Measurements from ENCODE around the gene SP140. TPM values are rescaled to one million over a fixed set of nuclear protein-coding genes. Genes with fewer than 3 reads are reported as not detected.
"Not testable (repeated sequence)": the region's sequence is repeated elsewhere in the genome, so short reads cannot be mapped to it uniquely, and the experiment has no call there.

SP140 gene
- total and polyA plus RNA-seq, 8 donors: 0.12 to 1.5 (median 0.34) TPM

GRCh38 chr2:230250231-230250630, 24.7 kb downstream of the SP140 start:
- H3K9me3 ChIP-seq: no peaks in the 10 kb centered on the region
- TF ChIP-seq, protein P1, sequence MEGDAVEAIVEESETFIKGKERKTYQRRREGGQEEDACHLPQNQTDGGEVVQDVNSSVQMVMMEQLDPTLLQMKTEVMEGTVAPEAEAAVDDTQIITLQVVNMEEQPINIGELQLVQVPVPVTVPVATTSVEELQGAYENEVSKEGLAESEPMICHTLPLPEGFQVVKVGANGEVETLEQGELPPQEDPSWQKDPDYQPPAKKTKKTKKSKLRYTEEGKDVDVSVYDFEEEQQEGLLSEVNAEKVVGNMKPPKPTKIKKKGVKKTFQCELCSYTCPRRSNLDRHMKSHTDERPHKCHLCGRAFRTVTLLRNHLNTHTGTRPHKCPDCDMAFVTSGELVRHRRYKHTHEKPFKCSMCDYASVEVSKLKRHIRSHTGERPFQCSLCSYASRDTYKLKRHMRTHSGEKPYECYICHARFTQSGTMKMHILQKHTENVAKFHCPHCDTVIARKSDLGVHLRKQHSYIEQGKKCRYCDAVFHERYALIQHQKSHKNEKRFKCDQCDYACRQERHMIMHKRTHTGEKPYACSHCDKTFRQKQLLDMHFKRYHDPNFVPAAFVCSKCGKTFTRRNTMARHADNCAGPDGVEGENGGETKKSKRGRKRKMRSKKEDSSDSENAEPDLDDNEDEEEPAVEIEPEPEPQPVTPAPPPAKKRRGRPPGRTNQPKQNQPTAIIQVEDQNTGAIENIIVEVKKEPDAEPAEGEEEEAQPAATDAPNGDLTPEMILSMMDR (IDR thresholded peaks at IDR 0.05): no peak
- H3K36me3 ChIP-seq: no peaks in the 10 kb centered on the region
- no peaks in the 10 kb centered on the region for H3K27me3 ChIP-seq
- H3K4me1 ChIP-seq: no peaks in the 10 kb centered on the region
- ATAC-seq (no peak), FAIRE-seq (no peak), DNase-seq (no peak)
- no peak overlapping the region for H3K27ac ChIP-seq
- 81 to 86% methylated on average over 2 of the region's 2 CpGs for WGBS, 2 donors
- intact Hi-C loops (cut with DNase I): no loop called here
- no peak overlapping the region for H3K4me3 ChIP-seq

- Histone ChIP-seq H3K27me3 (no peaks in the 10 kb centered on the region), H3K4me3 (no peak overlapping the region), H3K36me3 (no peaks in the 10 kb centered on the region), H3K4me1 (no peaks in the 10 kb centered on the region), H3K27ac (no peak overlapping the region), H3K9me3 (no peaks in the 10 kb centered on the region)
- 73 to 79% methylated on average over 4 of the region's 4 CpGs for WGBS, 2 donors
- TF ChIP-seq, protein P1 (IDR thresholded peaks at IDR 0.05): no peak
- intact Hi-C loops (cut with DNase I): no loop called here
- FAIRE-seq (no peak), DNase-seq (no peak), ATAC-seq (no peak)
Observed at GRCh38 chr2:230254152-230254881, 28.8 kb downstream of the SP140 start.

DNA sequence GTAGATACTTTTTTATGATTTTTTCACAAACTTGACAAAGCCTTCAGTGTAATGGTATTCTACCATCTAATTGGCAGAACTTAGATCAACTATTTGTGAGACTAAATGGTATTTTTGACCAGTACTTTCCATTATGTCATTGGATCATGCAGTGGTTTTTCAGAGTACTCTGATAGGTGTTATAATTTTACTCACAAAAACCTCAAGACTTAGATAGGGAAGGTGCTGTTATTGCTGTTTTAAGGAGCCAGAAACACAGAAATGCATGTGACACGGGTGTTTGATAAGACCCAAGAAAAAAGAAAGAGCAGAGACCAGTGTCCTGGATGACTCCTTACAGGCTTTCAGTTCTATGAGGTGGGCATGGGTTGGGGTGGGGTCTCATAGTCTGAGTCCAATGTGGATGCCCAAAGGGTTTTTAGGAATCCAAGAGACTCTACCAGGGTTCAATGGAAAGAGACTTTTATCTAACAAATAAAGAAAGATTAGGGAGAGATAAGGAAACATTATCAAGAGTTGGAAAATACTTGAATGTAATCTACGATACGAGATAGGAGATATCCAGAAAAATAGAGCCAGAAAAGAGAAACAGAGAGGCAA, 31.3 kb downstream of the SP140 start:
- no peak for ATAC-seq
- H3K4me3 ChIP-seq: no peak overlapping the region
- no peak overlapping the region for H3K27ac ChIP-seq
- H3K9me3 ChIP-seq: no peaks in the 10 kb centered on the region
- TF ChIP-seq, protein P1 (IDR thresholded peaks at IDR 0.05): no peak
- no peaks in the 10 kb centered on the region for H3K36me3 ChIP-seq
- WGBS, 2 donors: 44 to 53% methylated on average over 3 of the region's 3 CpGs
- intact Hi-C loops (cut with DNase I): no loop called here
- FAIRE-seq: no peak
- DNase-seq: no peak
- no peaks in the 10 kb centered on the region for H3K4me1 ChIP-seq
- no peaks in the 10 kb centered on the region for H3K27me3 ChIP-seq

DNA sequence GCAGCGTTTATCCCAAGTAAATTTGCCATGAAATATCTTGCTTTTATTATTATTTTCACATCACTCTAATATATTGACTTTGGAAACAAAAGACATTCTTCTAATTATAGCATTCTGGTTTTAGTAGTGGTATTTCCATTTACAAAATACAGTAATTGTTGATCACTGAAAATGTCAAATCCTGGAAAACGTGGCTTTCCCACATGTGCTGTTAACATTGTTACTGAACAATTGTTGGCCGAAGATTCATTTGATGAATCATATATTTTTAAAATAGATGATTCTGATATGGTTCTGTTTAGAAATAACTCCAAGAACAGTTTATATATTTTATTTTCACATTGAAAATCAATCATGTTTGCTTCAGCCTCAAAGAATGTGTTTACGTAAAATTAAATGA, 32.9 kb downstream of the SP140 start:
- 56 to 64% methylated on average over 4 of the region's 4 CpGs for WGBS, 2 donors
- TF ChIP-seq, protein P1 (IDR thresholded peaks at IDR 0.05): no peak
- no peak for DNase-seq
- no peak for ATAC-seq
- H3K27me3 ChIP-seq: no peaks in the 10 kb centered on the region
- H3K4me3 ChIP-seq: no peak overlapping the region
- no peaks in the 10 kb centered on the region for H3K9me3 ChIP-seq
- H3K27ac ChIP-seq: no peak overlapping the region
- H3K4me1 ChIP-seq: no peaks in the 10 kb centered on the region
- intact Hi-C loops (cut with DNase I): no loop called here
- FAIRE-seq: no peak
- H3K36me3 ChIP-seq: no peaks in the 10 kb centered on the region

DNA sequence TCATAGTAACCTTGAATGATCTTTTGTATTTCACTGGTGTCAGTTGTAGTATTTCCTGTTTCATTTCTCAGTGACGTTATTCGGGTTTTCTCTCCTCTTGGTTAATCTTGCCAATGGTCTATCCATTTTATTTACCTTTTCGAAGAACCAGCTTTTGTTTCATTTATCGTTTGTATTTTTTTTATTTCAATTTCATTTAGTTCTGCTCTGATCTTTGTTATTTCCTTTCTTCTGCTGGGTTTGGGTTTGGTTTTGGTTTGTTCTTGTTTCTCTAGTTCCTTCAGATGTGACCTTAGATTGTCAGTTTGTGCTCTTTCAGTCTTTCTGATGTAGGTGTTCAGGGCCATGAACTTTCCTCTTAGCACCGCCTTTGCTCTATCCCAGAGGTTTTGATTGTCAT, 36.7 kb downstream of the SP140 start:
- TF ChIP-seq, protein P1 (IDR thresholded peaks at IDR 0.05): no peak
- intact Hi-C loops (cut with DNase I): no loop called here
- H3K27ac ChIP-seq: no peak overlapping the region
- WGBS, 2 donors: 71 to 74% methylated on average over 5 of the region's 5 CpGs
- no peaks in the 10 kb centered on the region for H3K4me1 ChIP-seq
- H3K36me3 ChIP-seq: no peaks in the 10 kb centered on the region
- H3K9me3 ChIP-seq: no peaks in the 10 kb centered on the region
- H3K27me3 ChIP-seq: no peaks in the 10 kb centered on the region
- FAIRE-seq (no peak), ATAC-seq (no peak), DNase-seq (no peak)
- no peak overlapping the region for H3K4me3 ChIP-seq

GRCh38 chr2:230264945-230265344, 39.4 kb downstream of the SP140 start:
- H3K36me3 ChIP-seq; H3K9me3 ChIP-seq; intact Hi-C loops (cut with DNase I); H3K4me1 ChIP-seq; ATAC-seq; H3K4me3 ChIP-seq; FAIRE-seq; H3K27me3 ChIP-seq; DNase-seq; H3K27ac ChIP-seq: not testable (repeated sequence)
- 54 to 56% methylated on average over 4 of the region's 4 CpGs for WGBS, 2 donors
